Measurements from ENCODE around the gene STX10.

STX10 gene

DNA sequence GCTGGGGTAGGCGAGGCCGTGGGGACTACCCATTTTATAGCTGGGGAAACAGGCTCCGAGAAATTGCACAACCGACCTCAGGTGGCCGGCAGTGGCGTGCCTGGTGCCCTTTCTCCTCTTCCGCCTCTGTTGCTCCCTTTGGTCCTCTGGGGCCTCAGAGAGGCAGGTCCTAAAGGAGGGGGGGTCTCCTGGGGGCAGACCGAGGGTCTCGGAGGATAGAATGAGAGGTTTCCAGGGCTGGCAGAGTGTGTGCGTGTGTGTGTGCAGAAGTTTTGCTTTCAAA lies 11.3 kb downstream of the STX10 start:
- no peak for DNase-seq

DNA sequence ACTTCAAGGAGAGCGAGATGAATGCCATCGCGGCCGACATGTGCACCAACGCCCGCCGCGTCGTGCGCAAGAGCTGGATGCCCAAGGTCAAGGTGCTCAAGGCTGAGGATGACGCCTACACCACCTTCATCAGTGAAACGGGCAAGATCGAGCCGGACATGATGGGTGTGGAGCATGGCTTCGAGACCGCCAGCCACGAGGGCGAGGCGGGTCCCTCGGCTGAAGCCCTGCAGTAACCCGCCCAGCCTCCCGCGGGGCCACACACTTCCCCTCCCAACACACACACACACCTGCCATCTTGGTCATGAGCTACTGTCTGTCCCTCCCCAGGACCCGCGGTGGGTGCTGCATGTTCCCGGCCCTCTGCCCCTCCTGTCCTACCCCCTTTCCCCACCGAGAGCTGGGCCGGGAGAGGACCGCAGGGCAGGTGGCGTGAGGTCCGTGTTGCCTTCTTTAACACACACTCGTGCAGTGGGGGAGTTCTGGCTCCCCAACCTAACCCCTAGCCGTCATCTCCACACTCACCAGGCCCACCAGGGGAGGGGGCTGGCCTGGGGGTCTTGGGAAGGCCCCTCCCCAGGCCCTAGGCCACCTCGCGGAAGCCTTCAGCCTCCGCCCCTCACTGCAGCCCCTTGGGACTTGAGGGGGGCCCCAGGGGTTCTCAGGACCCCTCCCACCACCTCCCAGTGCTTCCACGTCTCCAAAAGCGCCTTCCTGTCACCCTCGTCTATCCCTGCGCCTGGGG lies 11.8 kb downstream of the STX10 start:
- DNase-seq = no peak

DNA sequence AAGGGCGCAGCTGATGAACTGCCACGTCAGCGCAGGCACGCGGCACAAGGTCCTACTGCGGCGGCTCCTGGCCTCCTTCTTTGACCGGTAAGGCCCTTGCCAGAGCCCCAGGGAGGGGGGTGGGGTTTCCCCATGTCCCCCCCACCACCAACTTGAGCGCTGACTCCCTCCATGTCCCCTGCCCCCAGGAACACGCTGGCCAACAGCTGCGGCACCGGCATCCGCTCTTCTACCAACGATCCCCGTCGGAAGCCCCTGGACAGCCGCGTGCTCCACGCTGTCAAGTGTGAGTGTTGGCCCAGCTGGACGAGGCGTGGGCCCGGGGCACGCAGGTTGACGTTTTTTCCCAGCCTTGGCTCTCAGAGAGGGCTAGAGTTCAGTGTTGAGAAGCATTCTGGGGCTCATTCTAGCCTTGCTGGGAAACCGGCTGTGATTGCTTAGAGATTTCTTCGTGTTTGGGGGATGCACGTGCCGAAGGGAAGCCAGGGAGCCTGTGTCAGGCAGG lies 12.8 kb downstream of the STX10 start:
- DNase-seq = no peak

DNA sequence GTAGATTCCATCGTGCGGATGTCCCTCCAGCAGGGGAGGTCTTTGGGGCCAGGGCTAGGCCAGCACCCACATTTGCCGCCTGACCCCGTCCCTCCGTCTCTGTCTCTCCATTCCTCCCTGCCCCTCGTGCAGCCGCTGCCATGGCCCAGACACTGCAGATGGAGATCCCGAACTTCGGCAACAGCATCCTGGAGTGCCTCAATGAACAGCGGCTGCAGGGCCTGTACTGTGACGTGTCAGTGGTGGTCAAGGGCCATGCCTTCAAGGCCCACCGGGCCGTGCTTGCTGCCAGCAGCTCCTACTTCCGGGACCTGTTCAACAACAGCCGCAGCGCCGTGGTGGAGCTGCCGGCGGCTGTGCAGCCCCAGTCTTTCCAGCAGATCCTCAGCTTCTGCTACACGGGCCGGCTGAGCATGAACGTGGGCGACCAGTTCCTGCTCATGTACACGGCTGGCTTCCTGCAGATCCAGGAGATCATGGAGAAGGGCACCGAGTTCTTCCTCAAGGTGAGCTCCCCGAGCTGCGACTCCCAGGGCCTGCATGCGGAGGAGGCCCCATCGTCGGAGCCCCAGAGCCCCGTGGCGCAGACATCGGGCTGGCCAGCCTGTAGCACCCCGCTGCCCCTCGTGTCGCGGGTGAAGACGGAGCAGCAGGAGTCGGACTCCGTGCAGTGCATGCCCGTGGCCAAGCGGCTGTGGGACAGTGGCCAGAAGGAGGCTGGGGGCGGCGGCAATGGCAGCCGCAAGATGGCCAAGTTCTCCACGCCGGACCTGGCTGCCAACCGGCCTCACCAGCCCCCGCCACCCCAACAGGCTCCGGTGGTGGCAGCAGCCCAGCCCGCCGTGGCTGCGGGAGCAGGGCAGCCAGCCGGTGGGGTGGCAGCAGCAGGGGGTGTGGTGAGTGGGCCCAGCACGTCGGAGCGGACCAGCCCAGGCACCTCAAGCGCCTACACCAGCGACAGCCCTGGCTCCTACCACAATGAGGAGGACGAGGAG lies 14.8 kb downstream of the STX10 start:
- no peak for DNase-seq

DNA sequence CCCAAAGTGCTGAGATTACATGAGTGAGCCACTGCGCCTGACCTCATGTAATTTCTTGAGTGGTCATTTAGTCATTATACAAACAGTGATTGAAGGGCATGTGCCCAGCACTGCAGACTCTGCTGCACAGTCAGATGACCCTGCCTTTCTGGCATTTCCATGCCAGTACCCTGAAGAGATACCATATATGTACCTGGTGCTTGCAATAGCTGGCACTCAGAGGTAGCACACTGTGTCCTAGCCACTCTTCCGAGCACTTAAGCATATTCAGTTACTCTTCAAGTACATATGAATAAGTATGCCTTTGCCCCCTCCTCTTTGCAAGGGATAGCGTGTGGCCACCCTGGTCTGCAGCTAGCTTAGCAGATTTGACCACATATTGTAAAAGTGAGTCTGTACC lies 15.5 kb downstream of the STX10 start:
- peak; percentile 27 for DNase-seq

DNA sequence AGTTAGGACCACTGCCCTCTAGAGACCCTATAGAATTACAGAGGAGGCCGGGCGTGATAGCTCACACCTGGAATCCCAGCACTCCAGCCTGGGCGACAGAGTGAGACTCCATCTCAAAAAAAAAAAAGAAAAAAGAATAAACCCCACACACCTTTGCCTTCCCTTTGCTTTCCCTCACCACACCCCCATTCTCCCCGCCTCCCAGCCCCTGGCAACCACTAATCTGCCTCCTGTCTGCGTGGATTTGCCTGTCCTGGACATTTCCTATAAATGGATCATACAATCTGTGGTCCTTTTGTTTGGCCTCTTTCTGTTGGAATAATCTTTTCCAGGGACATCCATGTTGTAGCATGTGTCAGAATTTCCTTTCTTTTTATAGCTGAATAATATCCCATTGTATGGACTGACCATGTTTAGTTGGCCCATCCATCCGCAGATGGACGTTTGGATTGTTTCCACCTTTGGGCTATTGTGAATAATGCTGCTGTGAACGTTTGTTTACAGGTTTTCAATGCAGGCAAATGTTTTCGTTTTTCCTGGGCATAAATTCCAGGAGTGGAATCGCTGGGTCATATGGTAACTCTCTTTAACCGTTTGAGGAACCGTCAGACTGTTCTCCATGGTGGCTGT lies 16.8 kb downstream of the STX10 start:
- DNase-seq = no peak

DNA sequence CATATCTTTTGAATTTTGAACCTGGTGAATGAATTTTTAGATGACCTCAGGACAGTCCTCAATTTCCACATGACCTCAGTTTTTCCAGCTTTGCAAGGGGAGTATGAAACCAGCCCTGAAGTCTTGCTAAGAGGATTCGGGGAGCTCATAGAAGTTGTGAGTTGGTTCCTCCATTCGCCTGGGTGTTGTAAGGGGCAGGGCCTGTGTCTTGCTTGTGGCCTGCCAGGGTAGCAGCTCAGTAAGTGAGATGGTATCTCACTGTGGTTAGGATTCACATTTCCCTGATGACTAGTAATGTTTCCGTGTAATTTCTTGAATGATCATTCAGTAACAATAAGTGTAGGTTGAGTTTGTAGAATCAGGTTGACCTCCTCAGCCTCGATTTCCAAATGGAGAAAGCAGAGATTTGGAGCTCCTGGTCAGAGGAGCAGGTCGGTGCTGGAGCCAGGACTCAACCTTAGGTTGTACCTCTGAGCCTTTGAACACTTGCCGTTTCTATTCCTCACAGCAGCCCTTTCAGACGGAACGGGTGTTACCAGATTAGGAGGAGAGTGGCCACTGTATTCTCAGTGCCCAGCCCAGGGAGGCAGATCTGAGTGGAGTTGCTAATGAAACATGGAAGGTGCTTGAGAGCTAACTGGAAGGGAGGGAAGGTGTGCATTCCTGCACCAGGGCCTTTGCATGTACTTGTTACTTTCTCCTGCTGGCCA lies 17.5 kb downstream of the STX10 start:
- no peak for DNase-seq

DNA sequence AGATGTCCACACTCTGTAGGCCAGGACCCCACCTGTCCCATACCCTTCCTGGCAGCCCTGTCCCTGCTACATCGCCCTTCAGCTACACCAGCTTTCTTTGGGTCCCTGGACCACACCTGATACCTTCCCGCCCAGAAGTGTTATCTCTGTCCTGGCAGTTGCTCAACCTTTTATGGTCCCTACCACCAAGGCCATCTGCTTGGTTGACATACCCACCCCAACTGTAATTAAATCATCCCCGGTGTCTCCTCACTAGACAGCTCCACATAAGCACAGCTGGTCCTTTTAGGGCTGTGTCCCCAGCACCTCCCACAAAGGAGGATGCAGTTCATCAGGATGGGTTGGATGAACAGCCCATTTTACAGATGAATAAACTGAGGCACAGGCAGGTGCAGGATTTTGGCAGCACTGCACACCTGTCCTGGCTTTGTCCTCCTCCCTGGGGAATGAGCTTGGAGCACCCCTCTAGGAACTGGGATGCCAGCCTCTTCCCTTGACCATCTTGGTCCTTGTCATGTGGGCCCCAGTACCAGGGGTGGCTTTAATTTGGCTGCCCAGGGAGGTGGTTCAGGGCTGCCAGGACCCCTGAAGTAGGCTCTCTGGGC lies 19.2 kb downstream of the STX10 start:
- DNase-seq = no peak

DNA sequence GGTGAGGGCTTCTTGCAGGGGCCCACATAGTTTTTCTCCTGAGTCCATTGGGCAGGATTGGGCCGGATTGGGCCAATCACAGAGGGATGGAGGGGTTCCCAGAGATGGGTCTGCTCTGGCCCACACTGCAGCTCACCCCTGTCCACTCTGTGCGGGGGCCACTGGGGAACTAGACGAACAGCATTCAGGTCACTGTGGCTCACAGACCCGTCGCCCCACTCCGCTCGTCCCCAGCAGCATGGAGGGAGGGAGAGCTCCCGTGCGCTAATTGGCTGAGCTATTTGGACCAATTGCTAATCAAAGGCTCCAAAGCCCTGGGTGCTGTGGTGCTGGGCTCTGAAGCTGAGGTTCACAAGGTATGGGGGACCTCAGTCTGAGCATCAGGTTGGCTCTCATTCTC lies 20.8 kb downstream of the STX10 start:
- DNase-seq = no peak

DNA sequence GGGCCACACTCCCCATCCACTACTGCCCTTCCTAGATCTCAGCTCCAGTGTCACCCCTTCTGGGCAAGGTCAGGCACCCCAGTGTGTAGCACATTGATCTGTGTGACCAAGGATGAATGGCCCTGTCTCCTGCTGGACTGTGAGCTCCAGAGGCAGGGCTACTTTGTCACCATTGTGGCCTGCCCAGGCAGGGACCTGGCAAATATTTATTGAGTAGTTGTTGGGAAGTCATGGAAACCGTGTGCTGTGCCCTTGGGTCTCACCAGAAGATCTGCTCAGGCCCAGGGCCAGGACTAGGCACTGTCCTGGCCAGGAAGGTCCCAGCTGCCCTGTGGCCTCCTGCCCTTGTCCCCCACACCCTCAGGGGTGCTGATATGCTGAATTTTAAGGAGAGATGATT lies 21.6 kb downstream of the STX10 start:
- peak; percentile 49 for DNase-seq

DNA sequence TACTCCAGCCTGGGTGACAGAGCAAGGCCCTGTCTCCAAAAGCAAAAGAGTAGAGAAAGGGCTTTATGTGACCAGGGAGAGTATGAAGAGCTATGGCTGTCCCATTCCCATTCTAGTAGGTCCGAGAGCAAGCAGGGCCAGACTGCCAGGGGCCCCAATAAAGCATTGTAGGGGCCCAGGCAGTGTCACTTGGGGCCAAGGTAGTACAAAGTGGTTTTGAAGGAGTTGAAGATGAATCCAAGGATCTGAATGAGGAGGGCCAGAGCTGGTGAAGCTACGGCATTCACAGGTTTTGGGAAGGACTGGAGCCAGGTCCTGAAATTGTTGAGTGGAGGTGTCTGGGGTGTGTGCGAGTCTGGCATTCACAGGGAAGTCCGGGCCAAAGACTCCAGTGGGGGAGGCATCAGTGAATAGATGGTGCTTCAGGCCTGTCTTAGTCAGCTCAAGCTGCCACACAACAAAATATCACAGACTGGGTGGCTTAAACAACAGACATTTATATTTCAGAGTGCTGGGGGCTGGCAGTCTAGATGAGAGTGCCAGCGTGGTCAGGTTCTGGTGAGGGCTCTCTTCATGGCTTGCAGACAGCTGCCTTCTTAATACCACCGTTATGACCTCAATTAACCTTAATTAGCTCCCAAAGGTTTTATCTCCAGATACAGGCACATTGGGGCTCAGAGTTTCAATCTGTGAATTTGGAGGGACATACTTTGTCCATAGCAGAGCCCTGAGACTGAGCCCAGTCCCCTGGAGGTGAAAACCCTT lies 22.2 kb downstream of the STX10 start:
- no peak for DNase-seq

DNA sequence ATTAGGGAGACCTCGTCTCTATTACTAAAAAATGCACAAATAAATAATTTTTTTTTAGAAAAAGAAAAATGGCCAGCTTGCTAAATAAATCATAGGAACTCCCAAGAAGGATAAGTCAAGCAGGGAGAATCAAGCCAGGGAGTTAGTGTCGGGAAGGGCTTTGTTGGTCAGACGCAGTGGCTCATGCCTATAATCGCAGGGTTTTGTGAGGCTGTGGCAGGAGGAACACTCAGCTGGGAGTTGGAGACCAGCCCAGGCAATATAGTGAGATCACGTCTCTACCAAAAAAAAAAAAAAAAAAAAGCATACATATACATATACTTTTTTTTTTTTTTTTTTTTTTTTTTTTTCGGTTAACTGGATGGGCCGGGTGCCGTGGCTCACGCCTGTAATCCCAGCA lies 23.1 kb downstream of the STX10 start:
- DNase-seq = no peak

DNA sequence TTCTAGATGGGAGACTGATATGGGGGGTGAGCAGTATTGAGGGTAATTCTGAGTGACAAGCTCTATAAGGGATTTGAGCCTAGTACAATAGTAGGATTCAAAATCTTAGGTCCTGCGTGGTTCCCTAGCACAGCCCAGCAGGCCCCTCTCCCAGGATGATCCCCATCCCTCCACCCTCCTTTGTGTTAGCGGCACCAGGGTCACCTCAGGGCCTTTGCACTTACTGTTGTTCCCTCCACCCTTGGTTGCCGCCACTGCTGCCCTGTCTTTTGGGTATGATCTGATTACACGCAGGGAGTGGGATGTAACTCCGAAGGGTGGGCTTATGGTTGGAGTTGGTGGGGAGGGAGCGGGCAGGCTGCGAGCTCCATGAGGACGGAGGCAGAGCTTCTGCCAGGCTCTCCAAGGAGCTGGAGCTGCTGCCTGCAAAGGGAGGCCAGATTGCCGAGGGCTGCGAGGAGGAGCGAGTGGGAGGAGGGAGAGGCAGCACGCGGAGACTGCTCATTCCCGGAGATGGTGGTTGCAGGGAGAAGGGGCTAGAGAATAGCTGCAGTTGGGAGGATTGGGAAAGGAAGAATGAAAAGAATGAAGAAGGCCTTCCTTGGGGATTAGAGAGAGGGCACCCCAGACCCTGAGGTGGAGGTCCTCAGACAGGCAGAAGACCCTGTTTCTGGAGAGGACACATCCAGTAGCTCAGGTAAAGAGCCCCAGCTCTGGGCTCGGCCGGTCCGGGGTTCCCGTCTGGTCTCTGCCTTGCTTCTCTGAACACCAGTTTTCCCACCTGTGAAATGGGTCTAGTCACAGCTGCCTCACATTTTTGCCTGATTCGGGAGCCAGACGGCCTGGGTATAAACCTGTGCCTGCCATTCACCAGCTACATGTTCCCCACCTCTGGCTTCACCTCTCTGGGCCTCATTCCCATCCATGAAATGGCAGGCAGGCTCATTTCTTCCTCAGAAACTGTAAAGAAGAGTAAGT lies 26.9 kb downstream of the STX10 start:
- DNase-seq = no peak

DNA sequence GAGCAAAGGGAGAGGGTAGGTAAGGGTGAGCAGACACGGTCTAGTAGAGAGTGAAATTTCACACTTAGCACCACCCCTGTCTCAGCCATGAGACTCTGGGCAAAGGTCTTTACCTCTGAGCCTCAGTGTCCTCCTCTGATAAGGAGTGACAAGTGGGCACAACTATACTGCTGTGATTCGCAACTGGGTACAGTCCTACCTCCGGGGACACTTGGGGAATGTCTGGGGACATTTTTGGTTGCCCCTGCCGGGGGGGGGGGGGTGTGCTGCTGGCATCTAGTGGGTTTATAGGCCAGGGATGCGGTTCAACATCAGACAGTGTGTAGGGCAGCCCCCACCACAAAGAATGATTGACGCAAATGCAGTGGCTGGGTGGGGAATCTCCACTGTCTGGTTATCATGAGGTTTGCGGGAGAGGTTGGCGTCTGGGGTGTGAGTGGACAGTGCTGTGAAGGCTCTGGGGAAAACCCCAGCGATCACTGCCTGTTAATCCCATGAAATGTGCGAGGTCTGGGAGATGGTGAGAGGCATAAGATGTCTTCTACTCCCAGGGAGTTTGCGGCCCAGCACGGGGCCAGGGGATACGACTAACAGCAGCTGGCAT lies 27.8 kb downstream of the STX10 start:
- DNase-seq = no peak

DNA sequence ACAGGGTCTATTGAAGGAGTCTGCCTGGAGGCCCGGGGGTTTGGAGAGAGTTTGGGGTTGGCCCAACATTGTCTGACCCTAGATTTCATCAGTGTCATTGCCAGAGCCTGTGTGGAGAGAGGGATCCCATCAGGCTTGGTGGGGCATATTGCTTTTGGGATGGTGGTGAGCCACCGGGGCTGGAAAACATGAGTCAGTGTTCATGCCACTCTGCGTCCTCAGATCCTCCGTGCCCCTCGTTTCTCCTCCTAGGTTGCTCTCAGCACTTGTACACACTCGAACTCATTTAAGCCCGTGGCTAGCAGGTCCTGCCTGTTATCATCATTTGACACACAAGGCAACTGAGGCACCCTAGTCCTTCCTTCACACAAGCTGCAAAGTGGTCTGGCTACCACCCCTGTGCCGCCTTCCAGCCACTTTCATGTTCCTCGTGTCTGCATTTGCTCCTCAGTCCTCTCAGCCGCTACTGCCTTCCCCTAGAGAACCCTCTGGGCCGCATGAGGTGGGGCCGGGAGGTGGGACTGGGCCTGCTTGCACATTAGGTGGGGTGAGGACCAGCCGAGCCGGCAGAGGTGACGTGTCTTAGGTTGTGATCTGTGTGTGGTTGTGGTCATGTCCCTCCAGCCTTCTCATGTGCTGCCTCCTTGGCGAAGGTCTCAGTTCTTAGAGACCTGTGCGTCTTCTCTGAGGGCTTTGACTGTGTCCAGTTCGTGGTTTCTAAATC lies 28.5 kb downstream of the STX10 start:
- DNase-seq = no peak

DNA sequence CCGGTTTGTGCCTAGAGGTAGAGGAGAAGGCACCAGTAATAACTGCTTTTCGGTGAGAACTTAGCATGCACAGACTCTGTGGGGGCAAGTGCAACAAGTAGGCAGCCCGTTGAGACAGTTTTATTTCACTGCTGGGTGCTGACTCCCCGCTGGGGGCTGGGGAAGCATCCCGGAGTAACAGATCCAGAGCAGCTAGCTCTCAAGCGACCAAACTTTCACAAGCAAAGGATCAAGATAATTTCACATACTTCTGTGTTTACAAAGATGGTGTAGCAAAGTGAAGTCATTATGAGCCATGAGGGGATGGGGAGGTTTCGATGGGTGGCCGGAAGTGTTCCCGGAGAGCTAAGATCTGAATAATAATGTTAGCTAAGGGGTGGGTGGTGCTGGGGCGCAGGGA lies 29.4 kb downstream of the STX10 start:
- DNase-seq = no peak

DNA sequence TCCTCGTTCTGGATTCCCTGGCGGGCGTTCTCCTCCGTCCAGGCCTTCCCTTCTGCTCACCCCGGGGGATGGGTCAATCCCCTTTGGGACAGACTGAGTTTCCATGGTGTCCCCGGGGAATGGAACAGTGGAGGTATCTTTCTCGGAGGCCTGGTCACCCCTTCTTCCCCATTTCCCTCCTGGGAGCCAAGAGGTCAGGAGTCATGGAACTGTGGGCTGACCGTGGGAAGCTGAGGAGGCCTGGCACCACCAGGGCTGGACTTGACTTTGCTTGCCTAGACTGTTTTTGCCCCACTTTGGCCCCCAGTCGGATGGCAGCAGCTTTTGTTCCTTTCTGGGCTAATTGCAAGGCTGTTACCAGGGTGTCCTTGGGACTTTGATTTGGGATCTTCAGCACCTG lies 30.1 kb downstream of the STX10 start:
- no peak for DNase-seq

DNA sequence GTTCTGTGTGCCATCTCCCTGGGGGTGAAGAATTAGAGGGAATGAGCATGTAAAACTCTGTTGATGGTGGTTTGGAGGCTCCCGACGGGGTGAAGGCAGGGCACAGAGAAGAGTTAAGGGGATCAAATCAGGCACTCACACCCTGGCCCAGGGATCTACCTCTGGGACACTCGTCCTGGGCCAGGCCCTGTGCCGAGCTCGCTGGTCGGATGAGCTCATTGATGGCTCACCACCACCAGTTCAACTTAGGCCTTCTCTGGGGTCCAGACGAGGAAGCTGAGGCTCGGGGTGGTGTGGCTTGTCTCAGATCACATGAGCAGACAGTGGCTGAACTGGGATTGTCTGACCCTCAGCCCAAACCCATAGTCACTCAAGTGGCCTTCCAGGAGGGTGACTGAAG lies 30.5 kb downstream of the STX10 start:
- no peak for DNase-seq

DNA sequence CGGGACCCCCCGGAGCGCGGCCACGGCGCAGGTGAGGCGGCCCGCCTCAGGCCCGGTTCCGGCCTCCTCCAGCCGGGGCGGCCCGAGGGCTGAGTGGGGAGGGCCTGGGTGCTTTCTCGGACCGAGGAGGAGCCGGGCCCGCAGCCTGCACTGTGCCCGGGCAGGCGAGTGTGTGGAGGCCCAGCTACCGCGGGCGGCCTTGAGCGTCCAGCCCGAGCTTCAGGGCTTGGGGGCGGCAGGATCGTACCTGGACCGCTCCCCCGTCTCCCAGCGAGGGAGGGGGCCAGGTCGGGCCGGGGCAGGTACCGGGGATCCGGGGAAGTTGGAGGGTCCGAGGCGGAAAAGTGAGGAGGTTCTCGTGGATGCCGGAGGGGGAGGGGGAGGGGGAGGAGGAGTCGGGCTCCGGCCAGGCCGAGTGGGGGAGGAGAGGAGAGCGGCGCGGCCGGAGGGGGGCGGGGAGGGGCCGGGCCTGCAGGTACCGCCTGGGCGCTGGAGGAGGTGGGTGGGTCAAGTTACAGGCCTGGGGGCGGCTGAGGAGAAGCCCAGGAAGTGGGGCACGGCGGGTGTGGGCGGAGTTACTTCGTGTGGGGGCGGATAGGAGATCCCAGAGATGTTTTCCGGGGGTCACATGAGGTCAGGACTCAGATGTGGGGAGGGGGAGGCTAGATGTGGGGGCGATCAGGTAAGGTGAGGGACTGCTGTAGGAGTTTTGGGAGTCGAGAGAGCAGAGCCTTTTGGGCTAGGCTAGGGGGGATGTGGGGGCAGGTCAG lies 31.6 kb downstream of the STX10 start:
- DNase-seq = peak; percentile 70
